Activated CD8-positive, alpha-beta memory T cell treated with anti-CD3 and anti-CD28 coated beads for 1 hour (primary cell): ENCODE measurements around the gene TSEN15.
"Not testable (repeated sequence)": the region's sequence is repeated elsewhere in the genome, so short reads cannot be mapped to it uniquely, and the experiment has no call there.

Experiments used
- DNase-seq, 2 donors: peaks; one replicate each; pipeline ENCODE4 v3.0.0-alpha.2; 2020; ENCODE audit warnings: low read depth in 1 of 2; ENCODE audit errors: extremely low read depth in 1 of 2

TSEN15 gene

GRCh38 chr1:184096005-184096404 lies 44.5 kb downstream of the TSEN15 start:
- no peak for DNase-seq

GRCh38 chr1:184096580-184096979 lies 45.0 kb downstream of the TSEN15 start:
- not testable (repeated sequence) for DNase-seq

- no peak for DNase-seq
Observed at GRCh38 chr1:184101141-184101540, 49.6 kb downstream of the TSEN15 start.

GRCh38 chr1:184101571-184101970 lies 50.0 kb downstream of the TSEN15 start:
- no peak for DNase-seq

DNA sequence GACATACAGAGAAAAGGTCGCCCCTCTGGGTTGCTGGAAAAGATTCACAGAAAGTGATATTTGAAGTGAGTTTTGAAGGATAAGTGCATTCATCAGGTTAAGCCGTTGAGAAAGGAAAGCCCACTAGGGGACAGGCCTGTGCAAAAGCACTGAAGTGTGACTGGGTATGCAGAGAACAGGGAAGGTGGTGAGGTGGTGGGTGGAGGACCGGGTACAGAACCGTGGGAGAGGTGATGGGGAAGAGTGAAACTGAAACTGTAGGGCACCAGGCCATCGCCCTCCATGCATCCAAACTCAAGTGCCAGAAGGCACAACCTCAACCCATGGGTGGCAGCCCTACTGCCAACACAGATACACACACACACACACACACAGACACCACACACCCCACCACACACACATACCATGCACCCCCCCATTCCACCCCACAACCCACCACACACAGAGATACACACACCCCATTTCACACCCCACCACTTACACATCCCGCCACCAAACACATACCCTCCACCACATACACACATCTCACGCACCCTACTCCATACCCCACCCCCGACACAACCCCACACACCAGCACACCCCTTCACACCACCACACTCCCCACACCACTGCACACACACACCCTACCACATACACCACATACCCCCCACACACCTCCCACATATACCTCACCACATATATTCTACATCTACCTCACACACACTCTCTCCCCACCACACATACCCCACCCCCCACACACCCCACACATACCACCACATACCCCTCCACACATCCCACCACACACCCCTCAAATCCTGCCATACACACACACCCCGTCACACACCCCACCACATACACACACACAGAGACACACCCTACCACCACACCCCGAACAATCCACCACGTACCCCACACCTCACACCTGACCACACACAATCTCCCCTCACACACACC lies 59.0 kb downstream of the TSEN15 start:
- DNase-seq, result peak in 1 of 2 donors; percentile 1

- DNase-seq, result no peak
Observed at GRCh38 chr1:184112176-184112948, 60.8 kb downstream of the TSEN15 start.

DNA sequence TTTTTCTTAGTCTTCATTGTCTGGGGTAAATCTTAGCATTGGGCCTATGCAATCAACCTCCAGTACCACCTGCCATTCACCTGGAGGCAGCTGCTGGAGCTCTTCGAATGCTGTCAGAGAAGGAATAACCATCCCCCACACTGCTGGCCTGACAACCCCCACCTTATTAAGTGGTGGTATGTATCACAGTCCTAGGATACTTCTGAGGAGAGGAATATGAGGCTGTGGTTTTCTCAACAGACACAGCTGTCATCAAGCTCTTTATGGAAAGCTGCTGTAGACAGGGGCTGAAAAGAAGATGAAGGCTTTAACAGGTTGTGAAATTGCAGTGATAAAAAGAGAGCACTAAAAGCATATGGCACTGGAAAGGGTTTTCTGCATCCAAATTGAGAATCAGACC lies 61.7 kb downstream of the TSEN15 start:
- DNase-seq, result no peak

- no peak for DNase-seq
Observed at GRCh38 chr1:184114818-184115398, 63.4 kb downstream of the TSEN15 start.

- no peak for DNase-seq
Observed at GRCh38 chr1:184116287-184116686, 64.8 kb downstream of the TSEN15 start.

GRCh38 chr1:184118046-184118445 lies 66.5 kb downstream of the TSEN15 start:
- no peak for DNase-seq
